Skeletal muscle tissue (tissue), 4 donors: Measurements from ENCODE around the gene TMEM247. TPM values are rescaled to one million over a fixed set of nuclear protein-coding genes. Genes with fewer than 3 reads are reported as not detected.

Experiments used
- H3K27ac ChIP-seq: one replicate; pipeline ENCODE4 v1.7.0; 2013; ENCODE audit warnings: mild to moderate bottlenecking, low read depth, low read length, inconsistent platforms
- H3K27me3 ChIP-seq, 3 donors: one replicate each; pipeline ENCODE4 v1.7.0; 2013; ENCODE audit warnings: low read length in 3 of 3; ENCODE audit not compliant: control insufficient read depth in 3 of 3, insufficient read depth in 3 of 3
- H3K36me3 ChIP-seq, 3 donors: one replicate each; pipeline ENCODE4 v1.7.0; 2013; ENCODE audit warnings: low read length in 3 of 3; ENCODE audit not compliant: control insufficient read depth in 3 of 3, insufficient read depth in 3 of 3
- H3K4me1 ChIP-seq, 3 donors: one replicate each; pipeline ENCODE4 v1.7.0; 2013; ENCODE audit warnings: low read length in 3 of 3, mild to moderate bottlenecking in 3 of 3; ENCODE audit not compliant: control insufficient read depth in 3 of 3, insufficient read depth in 3 of 3
- H3K4me3 ChIP-seq, 3 donors: one replicate each; pipeline ENCODE4 v1.7.0; 2013; ENCODE audit warnings: low read length in 3 of 3
- H3K9ac ChIP-seq, 3 donors: one replicate each; pipeline ENCODE4 v1.7.0; 2013; ENCODE audit warnings: low read length in 3 of 3, mild to moderate bottlenecking in 3 of 3, moderate library complexity in 2 of 3, low read depth in 1 of 3
- H3K9me3 ChIP-seq, 3 donors: one replicate each; pipeline ENCODE4 v1.7.0; 2013; ENCODE audit warnings: low read length in 3 of 3; ENCODE audit not compliant: control insufficient read depth in 3 of 3
- total RNA-seq: library from RNA; depleted of rRNA; stranded (reverse); fragments of >200 nt; gene quantifications from one replicate; pipeline ENCODE4 v1.2.3, GENCODE V29; 2014
- donor health status: Osteomylitis.

Gene TMEM247
- total RNA-seq, 1 donor from 2014 or later: not detected

- Histone ChIP-seq H3K36me3 (no peaks in the 10 kb centered on the region), H3K4me1 (peaks cover 3 to 14% (median 6%) of the 10 kb centered on the region in 3 donors), H3K27me3 (no peaks in the 10 kb centered on the region), H3K4me3 (no peak overlapping the region), H3K27ac (no peak overlapping the region), H3K9me3 (no peaks in the 10 kb centered on the region), H3K9ac (no peak overlapping the region)
These were observed 22.6 kb upstream of the TMEM247 start for GRCh38 chr2:46456789-46457188.

GRCh38 chr2:46458763-46459500 is 20.4 kb upstream of the TMEM247 start:
- no peak overlapping the region for H3K27ac ChIP-seq
- H3K9me3 ChIP-seq: no peaks in the 10 kb centered on the region
- H3K4me1 ChIP-seq: peaks cover 3 to 14% (median 6%) of the 10 kb centered on the region in 3 donors

DNA sequence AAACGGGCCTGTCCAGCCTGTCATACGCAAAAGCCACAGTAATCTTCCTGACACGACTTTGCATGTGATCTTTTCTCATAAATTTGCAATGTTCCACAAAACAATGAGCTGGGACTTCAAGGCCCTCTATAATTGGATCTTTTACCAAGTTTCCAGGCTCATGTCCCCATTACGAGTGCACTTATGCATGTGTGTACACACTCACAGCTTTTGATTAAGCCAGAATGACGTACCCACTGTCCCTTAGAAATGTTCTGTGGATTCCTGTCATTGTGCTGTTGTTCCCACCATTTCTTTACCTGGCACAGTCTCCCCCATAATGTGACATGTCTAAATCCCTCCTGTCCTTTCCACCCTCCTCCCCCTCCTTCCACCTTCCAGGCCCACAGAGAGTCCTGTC is 19.7 kb upstream of the TMEM247 start:
- H3K9ac ChIP-seq: no peak overlapping the region
- H3K27me3 ChIP-seq: no peaks in the 10 kb centered on the region
- H3K36me3 ChIP-seq: no peaks in the 10 kb centered on the region
- no peak overlapping the region for H3K27ac ChIP-seq
- peaks cover 3 to 14% (median 10%) of the 10 kb centered on the region in 3 donors for H3K4me1 ChIP-seq
- H3K4me3 ChIP-seq: no peak overlapping the region
- no peaks in the 10 kb centered on the region for H3K9me3 ChIP-seq

More at GRCh38 chr2:46458763-46459500, 20.4 kb upstream of the TMEM247 start:
- H3K27me3 ChIP-seq: no peaks in the 10 kb centered on the region
- no peak overlapping the region for H3K4me3 ChIP-seq
- no peaks in the 10 kb centered on the region for H3K36me3 ChIP-seq
- H3K9ac ChIP-seq: no peak overlapping the region

DNA sequence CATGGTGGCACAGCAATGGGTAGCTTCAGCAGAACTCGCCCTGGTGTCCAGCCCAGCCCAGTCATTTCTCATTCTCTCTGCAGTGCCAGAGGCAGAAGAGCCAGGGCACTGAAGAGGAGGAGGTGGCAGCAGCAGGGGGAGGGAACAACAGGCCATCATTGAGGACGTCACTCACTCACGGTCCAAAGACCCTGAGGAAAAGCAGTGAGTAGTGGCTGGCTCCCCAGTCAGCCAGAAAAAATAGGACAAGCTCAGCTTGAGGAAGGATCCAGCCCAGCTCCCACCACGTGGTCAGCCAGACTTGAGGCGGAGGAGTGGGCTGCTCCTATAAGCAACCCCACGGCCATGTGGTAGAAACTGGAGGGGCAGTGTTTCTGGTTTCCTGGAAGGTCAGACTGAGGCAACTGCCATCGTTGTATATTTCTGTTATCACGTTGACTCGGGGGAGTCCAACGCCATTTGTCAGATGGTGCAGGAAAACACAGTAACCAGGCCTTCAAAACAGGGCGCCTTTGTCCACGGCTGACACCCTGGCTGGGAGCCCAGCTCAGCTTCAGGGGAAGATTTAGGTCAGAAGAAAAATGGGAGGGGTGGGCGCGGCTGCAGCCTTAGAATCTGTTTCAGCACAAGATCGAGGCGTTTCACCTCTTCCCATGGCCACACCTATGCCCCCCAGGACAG is 19.0 kb upstream of the TMEM247 start:
- H3K27me3 ChIP-seq: no peaks in the 10 kb centered on the region
- H3K27ac ChIP-seq: no peak overlapping the region
- H3K4me1 ChIP-seq: peaks cover 3 to 14% (median 10%) of the 10 kb centered on the region in 3 donors
- H3K4me3 ChIP-seq: no peak overlapping the region
- H3K36me3 ChIP-seq: no peaks in the 10 kb centered on the region
- no peak overlapping the region for H3K9ac ChIP-seq
- H3K9me3 ChIP-seq: no peaks in the 10 kb centered on the region

DNA sequence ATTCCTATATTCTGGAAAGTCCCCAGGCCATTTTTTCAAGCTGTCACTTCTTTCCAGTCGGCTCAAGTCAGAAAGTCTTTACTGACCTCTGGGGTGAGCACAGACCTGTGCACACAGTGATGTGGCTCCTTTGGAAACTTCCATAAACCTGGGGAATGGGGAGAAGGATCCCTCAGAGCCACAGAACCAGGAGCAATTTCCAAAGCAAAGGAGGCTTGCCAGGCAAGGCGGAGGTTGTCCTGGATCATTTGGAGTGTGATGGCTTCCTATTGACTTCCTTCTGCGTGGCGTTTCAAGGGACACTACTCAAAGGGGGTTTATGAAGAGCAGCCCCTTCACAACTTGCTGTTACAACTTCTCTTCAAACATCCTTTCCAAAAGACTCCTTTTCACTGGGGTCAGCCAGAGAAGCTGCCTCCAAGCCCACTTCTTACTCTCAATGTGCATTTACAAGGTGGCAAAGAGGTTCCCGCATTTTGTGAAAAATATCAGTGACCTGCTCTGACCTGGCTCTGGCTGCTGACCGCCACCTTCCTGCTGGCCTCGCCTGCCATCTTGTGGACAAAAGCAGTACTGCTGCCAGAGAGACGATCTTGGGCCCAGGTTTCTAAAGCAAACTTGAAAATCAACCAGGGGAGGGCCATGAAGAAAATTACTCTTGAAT is 18.2 kb upstream of the TMEM247 start:
- peaks cover 3 to 14% (median 10%) of the 10 kb centered on the region in 3 donors for H3K4me1 ChIP-seq
- H3K27ac ChIP-seq: no peak overlapping the region
- H3K9ac ChIP-seq: peak overlapping the region in 1 of 3 donors; percentile 3
- no peaks in the 10 kb centered on the region for H3K27me3 ChIP-seq
- no peak overlapping the region for H3K4me3 ChIP-seq
- H3K36me3 ChIP-seq: no peaks in the 10 kb centered on the region
- no peaks in the 10 kb centered on the region for H3K9me3 ChIP-seq

- Histone ChIP-seq H3K36me3 (no peaks in the 10 kb centered on the region), H3K27ac (no peak overlapping the region), H3K9me3 (no peaks in the 10 kb centered on the region), H3K9ac (no peak overlapping the region), H3K4me3 (no peak overlapping the region), H3K4me1 (peaks cover 3 to 14% (median 10%) of the 10 kb centered on the region in 3 donors), H3K27me3 (no peaks in the 10 kb centered on the region)
These were observed 17.6 kb upstream of the TMEM247 start for GRCh38 chr2:46461709-46462171.

- Histone ChIP-seq H3K27me3 (no peaks in the 10 kb centered on the region), H3K36me3 (no peaks in the 10 kb centered on the region), H3K9me3 (no peaks in the 10 kb centered on the region), H3K27ac (no peak overlapping the region), H3K4me1 (peaks cover 3 to 14% (median 10%) of the 10 kb centered on the region in 3 donors), H3K4me3 (no peak overlapping the region), H3K9ac (no peak overlapping the region)
These were observed 16.4 kb upstream of the TMEM247 start for GRCh38 chr2:46462936-46463335.

DNA sequence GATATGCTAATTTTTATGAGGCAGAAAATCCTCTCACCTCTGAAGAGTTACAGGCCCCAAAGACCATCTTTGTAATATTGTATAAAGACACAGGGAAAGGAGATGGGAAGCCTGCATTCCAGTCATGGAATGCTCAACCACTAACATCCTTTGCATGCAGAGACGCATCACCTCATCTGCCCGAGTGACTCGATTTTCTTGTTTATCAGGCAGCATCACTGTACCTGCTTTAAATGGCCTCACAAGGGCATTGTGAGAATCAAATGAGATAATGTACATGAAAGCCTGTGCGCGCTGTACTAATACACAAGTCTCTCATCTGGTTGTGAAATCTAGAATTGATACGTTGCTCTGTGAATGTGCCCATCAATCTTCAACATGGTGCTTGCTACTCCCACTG is 10.2 kb upstream of the TMEM247 start:
- Histone ChIP-seq H3K36me3 (no peaks in the 10 kb centered on the region), H3K4me3 (no peak overlapping the region), H3K9me3 (no peaks in the 10 kb centered on the region), H3K4me1 (peaks cover 0 to 3% (median 0%) of the 10 kb centered on the region in 3 donors), H3K27me3 (no peaks in the 10 kb centered on the region), H3K9ac (no peak overlapping the region), H3K27ac (no peak overlapping the region)

GRCh38 chr2:46469700-46470099 is 9.7 kb upstream of the TMEM247 start:
- Histone ChIP-seq H3K4me3 (no peak overlapping the region), H3K27me3 (no peaks in the 10 kb centered on the region), H3K27ac (no peak overlapping the region), H3K9ac (no peak overlapping the region), H3K9me3 (no peaks in the 10 kb centered on the region), H3K36me3 (no peaks in the 10 kb centered on the region), H3K4me1 (no peaks in the 10 kb centered on the region)
